Coronary artery (tissue), 2 donors: ENCODE results near the gene GNG2.
"Not testable (repeated sequence)": the region's sequence is repeated elsewhere in the genome, so short reads cannot be mapped to it uniquely, and the experiment has no call there.

Experiments used
- DNase-seq: peaks from one replicate; pipeline ENCODE4 v3.0.0-alpha.2; 2017; ENCODE audit warnings: low spot score
- H3K27ac ChIP-seq, 2 donors: fragments of 200-600 bp; sonication (generic); one replicate each; pipeline ENCODE4 v1.5.1; 2016 to 2019
- H3K4me3 ChIP-seq: fragments of 200-600 bp; sonication (generic); 2 replicates; pipeline ENCODE4 v1.5.1; 2016; ENCODE audit warnings: mild to moderate bottlenecking, moderate library complexity
- CTCF ChIP-seq: fragments of 200-600 bp; sonication (generic); IDR thresholded peaks from one replicate; pipeline ENCODE4 v1.5.1; 2019; ENCODE audit warnings: antibody characterized with exemption

GNG2 gene

GRCh38 chr14:51884086-51884927, 23.9 kb downstream of the GNG2 start:
- Histone ChIP-seq H3K4me3 (no peak overlapping the region), H3K27ac (no peak overlapping the region)
- no peak for TF ChIP-seq CTCF
- no peak for DNase-seq

GRCh38 chr14:51889851-51890250, 29.4 kb downstream of the GNG2 start:
- no peak for TF ChIP-seq CTCF
- no peak for DNase-seq
- Histone ChIP-seq H3K4me3 (no peak overlapping the region), H3K27ac (no peak overlapping the region)

GRCh38 chr14:51894250-51894649, 33.8 kb downstream of the GNG2 start:
- no peak for DNase-seq
- no peak overlapping the region for H3K27ac ChIP-seq
- TF ChIP-seq CTCF: no peak

GRCh38 chr14:51895375-51895774, 35.0 kb downstream of the GNG2 start:
- Histone ChIP-seq H3K4me3 (no peak overlapping the region), H3K27ac (no peak overlapping the region)
- DNase-seq: no peak
- TF ChIP-seq CTCF: no peak

More at GRCh38 chr14:51894250-51894649, 33.8 kb downstream of the GNG2 start:
- no peak overlapping the region for H3K4me3 ChIP-seq

- no peak for DNase-seq
- Histone ChIP-seq H3K4me3 (no peak overlapping the region), H3K27ac (no peak overlapping the region)
- TF ChIP-seq CTCF: no peak
These were observed 37.5 kb downstream of the GNG2 start for GRCh38 chr14:51897791-51898355.

- Histone ChIP-seq H3K27ac (no peak overlapping the region), H3K4me3 (no peak overlapping the region)
- TF ChIP-seq CTCF: no peak
- DNase-seq: no peak
These were observed 41.1 kb downstream of the GNG2 start for GRCh38 chr14:51901475-51902024.

- H3K4me3 ChIP-seq, DNase-seq: not testable (repeated sequence)
- H3K27ac ChIP-seq: peak overlapping the region in 1 of 2 donors; percentile 2
These were observed 45.3 kb downstream of the GNG2 start for GRCh38 chr14:51905656-51906121.
